Neuronal stem cell (in vitro differentiated cells): Measurements from ENCODE around the gene PDS5B.

Experiments
- DNase-seq: peaks from one replicate; pipeline ENCODE4 v3.0.0-alpha.2; 2013; ENCODE audit warnings: low spot score
- H2AFZ ChIP-seq: one replicate; pipeline ENCODE4 v1.6.1; 2013; ENCODE audit warnings: mild to moderate bottlenecking, low read length, inconsistent platforms
- H2AK5ac ChIP-seq: 2 replicates; pipeline ENCODE4 v1.6.1; 2013; ENCODE audit warnings: low read depth, mild to moderate bottlenecking, inconsistent platforms, low read length, moderate library complexity, mixed read lengths
- H2BK120ac ChIP-seq: 2 replicates; pipeline ENCODE4 v1.6.1; 2013; ENCODE audit warnings: low read depth, mild to moderate bottlenecking, inconsistent platforms, low read length, moderate library complexity, mixed read lengths
- H2BK12ac ChIP-seq: one replicate; pipeline ENCODE4 v1.6.1; 2013; ENCODE audit warnings: low read length, inconsistent platforms
- H2BK15ac ChIP-seq: 2 replicates; pipeline ENCODE4 v1.6.1; 2013; ENCODE audit warnings: mild to moderate bottlenecking, low read length, inconsistent platforms, mixed read lengths
- H2BK5ac ChIP-seq: one replicate; pipeline ENCODE4 v1.6.1; 2013; ENCODE audit warnings: inconsistent platforms, mild to moderate bottlenecking, low read length, moderate library complexity
- H3K14ac ChIP-seq: one replicate; pipeline ENCODE4 v1.6.1; 2013; ENCODE audit warnings: low read length, inconsistent platforms
- H3K18ac ChIP-seq: 2 replicates; pipeline ENCODE4 v1.6.1; 2013; ENCODE audit warnings: low read length, inconsistent platforms
- H3K23ac ChIP-seq: 2 replicates; pipeline ENCODE4 v1.6.1; 2013; ENCODE audit warnings: low read depth, mild to moderate bottlenecking, mixed read lengths, low read length, inconsistent platforms; ENCODE audit not compliant: poor library complexity
- H3K27ac ChIP-seq: replicated peaks from 3 replicates; pipeline ENCODE4 v1.5.1; 2013; ENCODE audit warnings: low read length, inconsistent platforms
- H3K27me3 ChIP-seq, 3 experiments: 2 replicates each; pipeline ENCODE4 v1.6.1; 2013; ENCODE audit warnings: low read length in 3 of 3, mild to moderate bottlenecking in 2 of 3, inconsistent platforms in 1 of 3, low read depth in 1 of 3, mixed read lengths in 1 of 3, moderate library complexity in 1 of 3; ENCODE audit not compliant: control insufficient read depth in 3 of 3, insufficient read depth in 3 of 3
- H3K36me3 ChIP-seq, 2 donors: replicated peaks in 1 of 2; 2 replicates each; pipeline ENCODE4 v1.6.1; 2013; ENCODE audit warnings: low read length in 2 of 2; ENCODE audit not compliant: control insufficient read depth in 2 of 2, insufficient read depth in 2 of 2
- H3K4ac ChIP-seq: 2 replicates; pipeline ENCODE4 v1.6.1; 2013; ENCODE audit warnings: inconsistent platforms, mild to moderate bottlenecking, low read length, moderate library complexity
- H3K4me1 ChIP-seq, 2 donors: 1 replicate in 1 of 2; 2 replicates in 1 of 2; pipeline ENCODE4 v1.6.1; 2013; ENCODE audit warnings: low read length in 2 of 2, low read depth in 1 of 2; ENCODE audit not compliant: control insufficient read depth in 2 of 2, insufficient read depth in 1 of 2
- H3K4me2 ChIP-seq: one replicate; pipeline ENCODE4 v1.6.1; 2013; ENCODE audit warnings: mild to moderate bottlenecking, low read length, inconsistent platforms; ENCODE audit not compliant: insufficient read depth, poor library complexity, severe bottlenecking
- H3K4me3 ChIP-seq, 2 donors: 2 replicates each; pipeline ENCODE4 v1.5.1; 2013; ENCODE audit warnings: low read length in 2 of 2, mild to moderate bottlenecking in 2 of 2, inconsistent platforms in 1 of 2, moderate library complexity in 1 of 2
- H3K79me1 ChIP-seq: one replicate; pipeline ENCODE4 v1.6.1; 2013; ENCODE audit warnings: low read depth, mild to moderate bottlenecking, inconsistent platforms, low read length, moderate library complexity
- H3K9ac ChIP-seq: one replicate; pipeline ENCODE4 v1.6.1; 2013; ENCODE audit warnings: mild to moderate bottlenecking, low read depth, low read length, inconsistent platforms; ENCODE audit not compliant: poor library complexity
- H3K9me3 ChIP-seq, 2 donors: replicated peaks in 1 of 2; 2 replicates each; pipeline versions ENCODE3 to v1.6.1; 2013; ENCODE audit warnings: low read length in 2 of 2, mild to moderate bottlenecking in 2 of 2, inconsistent platforms in 1 of 2, low read depth in 1 of 2, mixed read lengths in 1 of 2, moderate library complexity in 1 of 2; ENCODE audit not compliant: control insufficient read depth in 2 of 2, insufficient read depth in 1 of 2
- H4K8ac ChIP-seq: one replicate; pipeline ENCODE4 v1.6.1; 2013; ENCODE audit warnings: low read depth, mild to moderate bottlenecking, inconsistent platforms, low read length, moderate library complexity
- H4K91ac ChIP-seq: one replicate; pipeline ENCODE4 v1.6.1; 2013; ENCODE audit warnings: low read length, low read depth, mild to moderate bottlenecking, inconsistent platforms; ENCODE audit not compliant: poor library complexity
- WGBS, 2 donors: extraction: QIAGEN DNeasy Blood & Tissue Kit; methylation state at CpG; one replicate each; pipeline ENCODE4 v1.1.7; 2013; ENCODE audit warnings: missing lambda C conversion rate in 2 of 2, mixed read lengths in 1 of 2; ENCODE audit not compliant: insufficient read length in 2 of 2, insufficient replicate concordance in 1 of 2; ENCODE audit errors: extremely low coverage in 2 of 2; 5-methylcytosine and 5-hydroxymethylcytosine counted together

PDS5B gene

DNA sequence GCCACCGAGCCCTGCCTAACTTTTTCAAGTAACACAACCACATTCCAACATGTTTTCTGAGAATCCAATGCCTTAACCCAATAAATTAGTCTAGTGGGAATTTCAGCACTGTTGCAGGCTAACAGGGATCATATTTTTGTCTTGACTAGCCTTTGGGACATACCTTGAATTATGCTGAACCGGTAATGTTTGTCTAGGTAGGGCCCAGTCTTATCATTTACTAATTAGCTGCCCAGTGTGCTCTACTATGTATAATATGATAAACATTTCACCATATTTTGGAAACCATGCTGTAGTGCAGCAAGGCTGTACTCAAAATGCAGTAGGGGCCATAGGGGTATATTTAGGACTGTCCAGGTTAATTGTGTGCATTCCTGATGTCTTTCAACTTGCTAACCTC lies 3.3 kb upstream of the PDS5B start:
- peaks cover 0 to 2% of the 10 kb centered on the region in 2 donors for H3K4me1 ChIP-seq
- no peak overlapping the region for H2BK12ac ChIP-seq
- no peak for DNase-seq
- no peak overlapping the region for H3K14ac ChIP-seq
- H3K79me1 ChIP-seq, result peaks cover 3% of the 10 kb centered on the region
- no peaks in the 10 kb centered on the region for H3K36me3 ChIP-seq
- no peak overlapping the region for H3K18ac ChIP-seq
- H3K27me3 ChIP-seq, result no peaks in the 10 kb centered on the region
- no peak overlapping the region for H2BK120ac ChIP-seq
- no peak overlapping the region for H2AFZ ChIP-seq
- H3K27ac ChIP-seq, result no peak overlapping the region
- H3K9ac ChIP-seq, result no peak overlapping the region
- no peak overlapping the region for H4K8ac ChIP-seq
- no peak overlapping the region for H3K4me2 ChIP-seq
- H2BK15ac ChIP-seq, result no peak overlapping the region
- H2BK5ac ChIP-seq, result no peak overlapping the region
- no peak overlapping the region for H2AK5ac ChIP-seq
- no peak overlapping the region for H3K4ac ChIP-seq
- WGBS, 2 donors, result no CpG with 5 or more reads among the region's 2 CpGs
- H3K4me3 ChIP-seq, result no peak overlapping the region
- peaks cover 0 to 3% of the 10 kb centered on the region in 2 donors for H3K9me3 ChIP-seq
- H4K91ac ChIP-seq, result no peak overlapping the region
- no peak overlapping the region for H3K23ac ChIP-seq

DNA sequence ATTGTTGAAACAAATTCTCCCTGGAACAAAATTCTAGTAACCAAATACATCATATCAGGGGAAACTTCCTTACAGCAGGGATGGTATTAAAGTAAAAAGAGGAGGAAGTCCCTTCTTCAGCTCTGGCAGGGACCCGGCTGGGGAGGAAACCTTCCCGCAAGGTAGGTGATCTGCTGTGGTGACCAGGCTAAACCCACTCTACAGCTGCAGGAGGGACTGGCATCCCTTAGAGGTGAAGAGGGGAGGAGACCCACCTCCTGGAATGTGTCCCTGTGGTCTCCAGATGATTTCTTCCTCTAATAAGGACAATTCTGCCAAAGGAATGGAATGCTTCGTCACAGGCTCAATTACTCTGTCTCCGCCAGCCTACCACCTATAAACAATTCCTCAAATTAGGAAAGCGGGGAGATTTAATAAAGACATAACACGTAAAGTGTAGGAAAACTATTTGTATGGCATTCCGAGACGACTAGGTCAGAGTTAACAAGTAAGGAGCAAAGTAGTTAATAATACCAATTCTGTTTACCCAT lies 637 bp upstream of the PDS5B start:
- Histone ChIP-seq H3K23ac (no peak overlapping the region), H2AK5ac (no peak overlapping the region), H4K91ac (no peak overlapping the region), H3K4me3 (peak overlapping the region; percentile 39 to 53), H3K36me3 (no peaks in the 10 kb centered on the region), H3K79me1 (peaks cover 3% of the 10 kb centered on the region), H3K4ac (no peak overlapping the region), H2AFZ (peak overlapping the region; percentile 88), H3K27ac (no peak overlapping the region), H3K9me3 (no peaks in the 10 kb centered on the region), H3K14ac (no peak overlapping the region), H3K18ac (no peak overlapping the region), H4K8ac (no peak overlapping the region), H3K4me1 (peaks cover 5 to 13% of the 10 kb centered on the region in 2 donors), H2BK15ac (no peak overlapping the region), H2BK12ac (no peak overlapping the region), H3K9ac (no peak overlapping the region), H2BK120ac (no peak overlapping the region), H3K4me2 (peak overlapping the region; percentile 46), H2BK5ac (no peak overlapping the region), H3K27me3 (no peaks in the 10 kb centered on the region)
- peak; percentile 26 for DNase-seq
- no CpG with 5 or more reads among the region's 8 CpGs for WGBS, 2 donors

DNA sequence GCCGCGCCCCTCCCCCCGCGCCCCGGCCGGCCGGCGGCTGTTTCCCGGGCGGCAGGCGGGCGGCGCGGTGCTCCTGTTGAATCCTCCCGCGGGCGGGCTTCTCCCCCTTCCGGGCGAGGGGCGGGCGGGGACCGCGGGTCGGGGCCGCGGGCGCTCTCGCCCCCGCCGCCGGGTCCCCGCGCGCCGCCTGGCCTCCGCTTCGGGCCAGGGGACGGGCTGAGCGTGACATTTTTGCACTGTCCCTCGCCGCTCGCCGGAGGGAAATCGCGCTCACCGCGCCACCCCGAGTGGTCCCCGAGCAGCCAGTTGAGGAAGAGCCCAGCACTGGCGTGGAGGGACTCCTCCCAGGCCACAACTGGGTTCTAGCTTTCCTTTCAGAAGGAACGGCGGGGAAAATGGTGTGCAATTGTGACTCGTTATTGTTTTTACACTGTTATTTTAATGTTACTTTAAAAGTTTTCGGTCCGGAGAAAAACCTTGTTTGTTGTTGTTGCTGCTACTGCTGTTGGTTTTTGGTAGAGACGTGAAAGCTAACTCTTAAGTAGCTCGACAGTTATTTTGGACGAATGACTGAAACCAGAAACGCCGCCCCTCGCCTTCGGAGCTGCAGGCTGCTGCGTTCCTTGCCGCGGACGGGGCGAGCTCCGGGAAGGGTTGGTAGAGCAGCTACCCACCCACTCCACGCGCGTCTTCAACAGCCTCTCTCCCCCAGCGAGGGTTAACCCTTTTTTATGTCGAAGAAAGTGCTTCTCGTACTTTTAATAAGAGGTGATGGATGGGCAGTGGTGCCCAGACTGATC lies 959 bp downstream of the PDS5B start:
- no peak overlapping the region for H4K8ac ChIP-seq
- no peak overlapping the region for H2BK15ac ChIP-seq
- peak overlapping the region; percentile 96 for H3K18ac ChIP-seq
- peaks cover 0 to 5% of the 10 kb centered on the region in 2 donors for H3K36me3 ChIP-seq
- H2BK120ac ChIP-seq, result no peak overlapping the region
- DNase-seq, result peak; percentile 51
- H3K9me3 ChIP-seq, result no peaks in the 10 kb centered on the region
- H3K23ac ChIP-seq, result no peak overlapping the region
- peak overlapping the region; percentile 88 for H3K9ac ChIP-seq
- H3K4me2 ChIP-seq, result peak overlapping the region; percentile 75
- no peaks in the 10 kb centered on the region for H3K27me3 ChIP-seq
- no peak overlapping the region for H2AK5ac ChIP-seq
- no peak overlapping the region for H4K91ac ChIP-seq
- peaks cover 5 to 13% of the 10 kb centered on the region in 2 donors for H3K4me1 ChIP-seq
- H3K4me3 ChIP-seq, result peak overlapping the region; percentile 95 to 96
- peak overlapping the region; percentile 71 for H2BK5ac ChIP-seq
- peak overlapping the region; percentile 67 for H2BK12ac ChIP-seq
- H3K79me1 ChIP-seq, result peaks cover 3% of the 10 kb centered on the region
- H3K4ac ChIP-seq, result no peak overlapping the region
- peak overlapping the region; percentile 92 for H2AFZ ChIP-seq
- WGBS, 2 donors, result no CpG with 5 or more reads among the region's 74 CpGs
- peak overlapping the region; percentile 100 for H3K27ac ChIP-seq
- peak overlapping the region; percentile 65 for H3K14ac ChIP-seq

DNA sequence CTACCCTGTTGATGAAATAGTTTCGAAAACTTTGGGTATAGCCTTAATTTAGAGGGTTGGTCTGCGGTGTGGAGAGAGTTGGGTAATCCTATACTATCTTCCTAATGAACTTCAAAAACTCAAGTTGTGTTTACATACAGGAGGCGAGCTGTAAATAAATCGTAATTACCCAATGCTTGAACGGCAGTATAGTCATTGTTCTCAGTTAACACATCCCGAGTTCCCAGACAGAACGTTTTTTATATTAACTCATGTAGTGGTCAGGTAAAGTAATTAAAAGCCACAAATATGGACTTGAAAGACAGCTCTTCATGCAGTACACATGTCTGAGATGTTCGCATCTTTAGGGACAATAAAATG lies 1.5 kb downstream of the PDS5B start:
- Histone ChIP-seq H2BK120ac (no peak overlapping the region), H3K27ac (peak overlapping the region; percentile 100), H3K27me3 (no peaks in the 10 kb centered on the region), H4K91ac (no peak overlapping the region), H3K4me1 (peaks cover 5 to 13% of the 10 kb centered on the region in 2 donors), H3K9ac (peak overlapping the region; percentile 84), H3K4ac (no peak overlapping the region), H2BK12ac (no peak overlapping the region), H3K18ac (no peak overlapping the region), H3K79me1 (peaks cover 3% of the 10 kb centered on the region), H3K4me2 (peak overlapping the region; percentile 75), H2AK5ac (no peak overlapping the region), H2BK15ac (no peak overlapping the region), H3K4me3 (peak overlapping the region; percentile 95 to 96), H3K36me3 (peaks cover 0 to 5% of the 10 kb centered on the region in 2 donors), H2BK5ac (no peak overlapping the region), H2AFZ (peak overlapping the region; percentile 92), H3K14ac (no peak overlapping the region), H3K9me3 (no peaks in the 10 kb centered on the region), H3K23ac (no peak overlapping the region), H4K8ac (no peak overlapping the region)
- WGBS, 2 donors, result no CpG with 5 or more reads among the region's 8 CpGs
- no peak for DNase-seq
